Caco-2 (cell line): Measurements from ENCODE around the gene CENPP. TPM values are rescaled to one million over a fixed set of nuclear protein-coding genes. Genes with fewer than 3 reads are reported as not detected.

ENCODE experiments used
- BruUV-seq: library from RNA; stranded (reverse); fragments of 400-500 nt; replicated peaks from 2 replicates; lab custom pipeline; 2021; lab: Mats Ljungman, UMichigan
- CTCF ChIA-PET: fragments of 300-600 bp; sonication (Branson Sonifier 250); formaldehyde crosslinking; loops from one replicate; lab custom pipeline; 2022; ENCODE audit warnings: antibody characterized with exemption; lab: Charles Lee
- POLR2A ChIA-PET: fragments of 300-600 bp; sonication (Branson Sonifier 250); formaldehyde crosslinking; loops from one replicate; lab custom pipeline; 2022; ENCODE audit warnings: antibody characterized with exemption; lab: Charles Lee
- DNase-seq, 2 experiments: peaks; one replicate each; pipeline versions ENCODE4 v3.0.0 to v3.0.0-alpha.2; 2020 to 2022
- H3K27me3 ChIP-seq: replicated peaks from 2 replicates; pipeline ENCODE4 v1.6.0; 2011; ENCODE audit warnings: low read length; ENCODE audit not compliant: control insufficient read depth, insufficient read depth
- H3K36me3 ChIP-seq: 2 replicates; pipeline ENCODE4 v1.5.1; 2011; ENCODE audit warnings: low read length; ENCODE audit not compliant: control insufficient read depth, insufficient read depth
- H3K4me1 ChIP-seq: fragments of 250-450 bp; sonication (Bioruptor Pico); 2 replicates; pipeline ENCODE4 v1.5.1; 2020; ENCODE audit warnings: mild to moderate bottlenecking
- H3K4me3 ChIP-seq: 2 replicates; pipeline ENCODE4 v1.5.1; 2011; ENCODE audit warnings: low read depth, mild to moderate bottlenecking, control low read depth, low read length
- H3K9me3 ChIP-seq: fragments of 250-450 bp; sonication (Bioruptor Pico); 2 replicates; pipeline ENCODE4 v1.5.1; 2020; ENCODE audit warnings: mild to moderate bottlenecking, moderate library complexity
- H3K27ac Mint-ChIP-seq: one replicate; pipeline ENCODE4 v1.8.0; 2022; ENCODE audit warnings: mixed read lengths; ENCODE audit not compliant: unreplicated experiment
- H3K27me3 Mint-ChIP-seq: one replicate; pipeline ENCODE4 v1.8.0; 2022; ENCODE audit warnings: mixed read lengths; ENCODE audit not compliant: insufficient read depth, unreplicated experiment
- H3K36me3 Mint-ChIP-seq: one replicate; pipeline ENCODE4 v1.8.0; 2022; ENCODE audit warnings: mild to moderate bottlenecking, mixed read lengths; ENCODE audit not compliant: insufficient read depth, unreplicated experiment
- H3K4me1 Mint-ChIP-seq: one replicate; pipeline ENCODE4 v1.8.0; 2022; ENCODE audit warnings: low read depth, mixed read lengths; ENCODE audit not compliant: unreplicated experiment
- H3K4me3 Mint-ChIP-seq: one replicate; pipeline ENCODE4 v1.8.0; 2022; ENCODE audit warnings: mild to moderate bottlenecking, moderate library complexity, mixed read lengths; ENCODE audit not compliant: unreplicated experiment
- H3K9me3 Mint-ChIP-seq: one replicate; pipeline ENCODE4 v1.8.0; 2022; ENCODE audit warnings: mixed read lengths; ENCODE audit not compliant: unreplicated experiment
- CTCF ChIP-seq, 2 experiments: fragments of 200-600 bp in 1 of 2; IDR thresholded peaks; 1 replicate in 1 of 2; 2 replicates in 1 of 2; pipeline versions ENCODE4 v1.5.1 to v1.8.0; 2011 to 2022; ENCODE audit warnings: antibody characterized with exemption in 1 of 2, control low read depth in 1 of 2, inconsistent platforms in 1 of 2, low read depth in 1 of 2, low read length in 1 of 2, mild to moderate bottlenecking in 1 of 2, moderate library complexity in 1 of 2; ENCODE audit not compliant: insufficient read depth in 1 of 2, severe bottlenecking in 1 of 2, unreplicated experiment in 1 of 2
- intact Hi-C: fragments of 100-400 bp; cut with micrococcal nuclease; formaldehyde crosslinking; loops from one replicate; pipeline ENCODE4 v1.10.0; 2022; ENCODE audit not compliant: unreplicated experiment
- total RNA-seq: library from RNA; stranded (reverse); gene quantifications from 2 replicates; pipeline ENCODE4 v1.2.3, GENCODE V29; 2022

CENPP gene
- total RNA-seq, 1 experiment from 2014 or later: 7.6 TPM

GRCh38 chr9:92657296-92658094, 331.7 kb downstream of the CENPP start:
- intact Hi-C loops: loop anchor here (10.0 kb wide), 1 partner anchor 423 kb away; no protein-coding TSS in a partner anchor
- peaks cover 11% of the 10 kb centered on the region for H3K36me3 Mint-ChIP-seq
- no peaks in the 10 kb centered on the region for H3K27me3 Mint-ChIP-seq
- DNase-seq: no peak
- H3K27me3 ChIP-seq: no peaks in the 10 kb centered on the region
- H3K4me3 Mint-ChIP-seq: no peak overlapping the region
- H3K4me3 ChIP-seq: no peak overlapping the region
- H3K36me3 ChIP-seq: no peaks in the 10 kb centered on the region
- ChIA-PET CTCF (no interaction called here), POLR2A (no interaction called here)
- TF ChIP-seq CTCF (IDR thresholded peaks at IDR 0.05; ENCODE audit: insufficient read depth in 1 of 2, low read depth in 1 of 2, low read length in 1 of 2, severe bottlenecking in 1 of 2, unreplicated experiment in 1 of 2): no peak
- H3K4me1 ChIP-seq: no peaks in the 10 kb centered on the region
- no peaks in the 10 kb centered on the region for H3K4me1 Mint-ChIP-seq
- no peak overlapping the region for H3K27ac Mint-ChIP-seq
- H3K9me3 Mint-ChIP-seq: no peaks in the 10 kb centered on the region
- no peaks in the 10 kb centered on the region for H3K9me3 ChIP-seq
- no TSS peak for BruUV-seq

DNA sequence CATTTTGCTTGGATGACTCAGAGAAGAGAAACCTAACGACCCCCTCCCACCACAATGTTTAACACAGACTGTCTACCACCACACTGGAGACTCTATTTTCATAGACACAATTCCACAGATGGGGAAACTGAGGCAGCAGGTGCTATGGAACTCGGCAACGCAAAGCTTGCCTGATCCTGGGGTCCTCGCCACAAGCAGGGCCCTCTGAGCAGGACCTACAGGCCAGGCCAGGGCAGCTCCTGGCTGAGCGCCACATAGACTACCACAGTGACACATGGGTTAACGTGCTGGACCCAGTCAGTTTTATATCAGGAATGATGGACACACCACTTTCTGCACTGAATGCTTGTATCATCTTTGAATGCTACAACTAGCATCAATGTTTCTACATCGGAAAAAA, 332.4 kb downstream of the CENPP start:
- Mint-ChIP-seq H3K4me3 (no peak overlapping the region), H3K9me3 (no peaks in the 10 kb centered on the region), H3K36me3 (peaks cover 6% of the 10 kb centered on the region), H3K4me1 (no peaks in the 10 kb centered on the region), H3K27ac (no peak overlapping the region), H3K27me3 (no peaks in the 10 kb centered on the region)
- ChIA-PET CTCF (no interaction called here), POLR2A (no interaction called here)
- no TSS peak for BruUV-seq
- no peaks in the 10 kb centered on the region for H3K9me3 ChIP-seq
- no peak overlapping the region for H3K4me3 ChIP-seq
- intact Hi-C loops: loop anchor here (10.0 kb wide), 1 partner anchor 423 kb away; no protein-coding TSS in a partner anchor
- TF ChIP-seq CTCF (IDR thresholded peaks at IDR 0.05; ENCODE audit: insufficient read depth in 1 of 2, low read depth in 1 of 2, low read length in 1 of 2, severe bottlenecking in 1 of 2, unreplicated experiment in 1 of 2): no peak
- no peak for DNase-seq
- H3K27me3 ChIP-seq: no peaks in the 10 kb centered on the region
- no peaks in the 10 kb centered on the region for H3K4me1 ChIP-seq
- no peaks in the 10 kb centered on the region for H3K36me3 ChIP-seq

GRCh38 chr9:92658611-92659010, 332.9 kb downstream of the CENPP start:
- H3K27me3 ChIP-seq: no peaks in the 10 kb centered on the region
- intact Hi-C loops: loop anchor here (10.0 kb wide), 1 partner anchor 424 kb away; no protein-coding TSS in a partner anchor
- Mint-ChIP-seq H3K4me3 (no peak overlapping the region), H3K27me3 (no peaks in the 10 kb centered on the region), H3K36me3 (peaks cover 6% of the 10 kb centered on the region), H3K27ac (no peak overlapping the region), H3K9me3 (no peaks in the 10 kb centered on the region), H3K4me1 (no peaks in the 10 kb centered on the region)
- CTCF ChIA-PET: no interaction called here
- BruUV-seq: no TSS peak
- no peak for TF ChIP-seq CTCF (IDR thresholded peaks at IDR 0.05; ENCODE audit: insufficient read depth in 1 of 2, low read depth in 1 of 2, low read length in 1 of 2, severe bottlenecking in 1 of 2, unreplicated experiment in 1 of 2)
- H3K4me1 ChIP-seq: no peaks in the 10 kb centered on the region
- no peak overlapping the region for H3K4me3 ChIP-seq
- H3K36me3 ChIP-seq: no peaks in the 10 kb centered on the region
- POLR2A ChIA-PET: no interaction called here
- no peaks in the 10 kb centered on the region for H3K9me3 ChIP-seq
- no peak for DNase-seq
